NCI-H446 treated with DMSO at 0.1 percent for 48 hours (cell line): ENCODE data around the gene CD81.
A peak's percentile ranks its signal among the peaks of the same experiment; 100 is the strongest.

ENCODE experiments used
- DNase-seq: peaks from one replicate; lab custom pipeline; 2025; lab: John Stamatoyannopoulos, UW

Gene CD81

GRCh38 chr11:2406878-2407410, 29.8 kb downstream of the CD81 start:
- no peak for DNase-seq

- no peak for DNase-seq
Observed at GRCh38 chr11:2408671-2409070, 31.6 kb downstream of the CD81 start.

- DNase-seq = no peak
Observed at GRCh38 chr11:2409126-2409525, 32.0 kb downstream of the CD81 start.

- DNase-seq = no peak
Observed at GRCh38 chr11:2409611-2410468, 32.7 kb downstream of the CD81 start.

GRCh38 chr11:2410616-2411015, 33.5 kb downstream of the CD81 start:
- no peak for DNase-seq

GRCh38 chr11:2411446-2412305, 34.6 kb downstream of the CD81 start:
- DNase-seq = no peak

- no peak for DNase-seq
Observed at GRCh38 chr11:2412323-2412722, 35.2 kb downstream of the CD81 start.

GRCh38 chr11:2413742-2414579, 36.9 kb downstream of the CD81 start:
- DNase-seq = no peak

- DNase-seq = no peak
Observed at GRCh38 chr11:2414616-2415015, 37.5 kb downstream of the CD81 start.

GRCh38 chr11:2415171-2415570, 38.1 kb downstream of the CD81 start:
- no peak for DNase-seq

- no peak for DNase-seq
Observed at GRCh38 chr11:2415601-2416380, 38.7 kb downstream of the CD81 start.

- no peak for DNase-seq
Observed at GRCh38 chr11:2416765-2417164, 39.7 kb downstream of the CD81 start.

- DNase-seq = no peak
Observed at GRCh38 chr11:2417856-2418692, 41.0 kb downstream of the CD81 start.

GRCh38 chr11:2418693-2419360, 41.7 kb downstream of the CD81 start:
- DNase-seq = no peak

GRCh38 chr11:2419638-2420501, 42.8 kb downstream of the CD81 start:
- DNase-seq = peak; percentile 48

GRCh38 chr11:2420502-2421225, 43.6 kb downstream of the CD81 start:
- peak; percentile 25 for DNase-seq

- DNase-seq = no peak
Observed at GRCh38 chr11:2421226-2421994, 44.3 kb downstream of the CD81 start.
